CD4-positive, alpha-beta T cell (primary cell): ENCODE results near the gene CDK6. TPM values are rescaled to one million over a fixed set of nuclear protein-coding genes. Genes with fewer than 3 reads are reported as not detected.

ENCODE experiments used
- ATAC-seq: fragments of 200-7000 bp; cut with Tn5 transposase; one replicate; pipeline ENCODE4 v1.10.0; 2022; ENCODE audit warnings: mild to moderate bottlenecking; ENCODE audit not compliant: poor library complexity
- CTCF ChIA-PET: fragments of 350-600 bp; sonication (Branson Sonifier 250); formaldehyde crosslinking; loops from one replicate; lab custom pipeline; 2021; ENCODE audit warnings: antibody characterized with exemption, inconsistent platforms; lab: Charles Lee
- POLR2A ChIA-PET: fragments of 350-600 bp; sonication (Branson Sonifier 250); formaldehyde crosslinking; loops from one replicate; lab custom pipeline; 2021; ENCODE audit warnings: antibody characterized with exemption, inconsistent platforms; lab: Charles Lee
- DNase-seq, 14 experiments: peaks; one replicate each; pipeline ENCODE4 v3.0.0-alpha.2; 2013 to 2020; ENCODE audit warnings: mixed read lengths in 2 of 14
- H3K27ac ChIP-seq, 2 donors: one replicate each; pipeline versions ENCODE4 v1.5.1 to v1.7.0; 2013; ENCODE audit warnings: low read length in 2 of 2, low read depth in 1 of 2, mild to moderate bottlenecking in 1 of 2
- H3K27me3 ChIP-seq, 2 experiments: 1 replicate in 1 of 2; 2 replicates in 1 of 2; pipeline versions ENCODE4 v1.6.1 to v1.7.0; 2013; ENCODE audit warnings: low read length in 2 of 2, control low read depth in 1 of 2, mild to moderate bottlenecking in 1 of 2, moderate library complexity in 1 of 2; ENCODE audit not compliant: insufficient read depth in 2 of 2, control insufficient read depth in 1 of 2
- H3K36me3 ChIP-seq: one replicate; pipeline ENCODE4 v1.6.1; 2013; ENCODE audit warnings: low read length, control low read depth; ENCODE audit not compliant: insufficient read depth
- H3K4me1 ChIP-seq: one replicate; pipeline ENCODE4 v1.6.1; 2013; ENCODE audit warnings: low read length, control low read depth; ENCODE audit not compliant: insufficient read depth
- H3K4me3 ChIP-seq: one replicate; pipeline ENCODE4 v1.5.1; 2013; ENCODE audit warnings: mild to moderate bottlenecking, low read length, moderate library complexity
- H3K9me3 ChIP-seq, 2 experiments: 1 replicate in 1 of 2; 2 replicates in 1 of 2; pipeline versions ENCODE4 v1.6.1 to v1.7.0; 2013; ENCODE audit warnings: low read length in 2 of 2, mild to moderate bottlenecking in 2 of 2, control low read depth in 1 of 2, moderate library complexity in 1 of 2; ENCODE audit not compliant: control insufficient read depth in 1 of 2, insufficient read depth in 1 of 2
- H3K27ac Mint-ChIP-seq: one replicate; pipeline ENCODE4 v1.8.0; 2020; ENCODE audit warnings: mixed read lengths
- H3K27me3 Mint-ChIP-seq: one replicate; pipeline ENCODE4 v1.8.0; 2021; ENCODE audit warnings: mixed read lengths
- H3K36me3 Mint-ChIP-seq: one replicate; pipeline ENCODE4 v1.8.0; 2021; ENCODE audit warnings: low read depth, mixed read lengths
- H3K4me1 Mint-ChIP-seq: one replicate; pipeline ENCODE4 v1.8.0; 2021; ENCODE audit warnings: low read depth, mixed read lengths
- H3K4me3 Mint-ChIP-seq: one replicate; pipeline ENCODE4 v1.8.0; 2020; ENCODE audit warnings: mild to moderate bottlenecking, mixed read lengths
- H3K9me3 Mint-ChIP-seq: one replicate; pipeline ENCODE4 v1.8.0; 2020; ENCODE audit warnings: mixed read lengths
- intact Hi-C, 2 experiments: fragments of 100-400 bp; cut with DNase I in 1 of 2; cut with micrococcal nuclease in 1 of 2; formaldehyde crosslinking; loops; one replicate each; pipeline versions ENCODE4 v1.15.1 to v1.9.0; 2023 to 2025; cut with DNase I, micrococcal nuclease
- total RNA-seq, 174 experiments: library from RNA in 2 of 174; stranded (reverse) in 2 of 174; gene quantifications; one replicate each; pipeline ENCODE4 v1.2.3 and lab custom pipeline; 2021 to 2026
- TF ChIP-seq, protein P1 (sequence below): fragments of 200-600 bp; IDR thresholded peaks from one replicate; pipeline ENCODE4 v1.8.0; 2022; ENCODE audit warnings: antibody characterized with exemption, mild to moderate bottlenecking

CDK6 gene
- total RNA-seq, 2 experiments from 2014 or later = 13.0 to 13.7 TPM

DNA sequence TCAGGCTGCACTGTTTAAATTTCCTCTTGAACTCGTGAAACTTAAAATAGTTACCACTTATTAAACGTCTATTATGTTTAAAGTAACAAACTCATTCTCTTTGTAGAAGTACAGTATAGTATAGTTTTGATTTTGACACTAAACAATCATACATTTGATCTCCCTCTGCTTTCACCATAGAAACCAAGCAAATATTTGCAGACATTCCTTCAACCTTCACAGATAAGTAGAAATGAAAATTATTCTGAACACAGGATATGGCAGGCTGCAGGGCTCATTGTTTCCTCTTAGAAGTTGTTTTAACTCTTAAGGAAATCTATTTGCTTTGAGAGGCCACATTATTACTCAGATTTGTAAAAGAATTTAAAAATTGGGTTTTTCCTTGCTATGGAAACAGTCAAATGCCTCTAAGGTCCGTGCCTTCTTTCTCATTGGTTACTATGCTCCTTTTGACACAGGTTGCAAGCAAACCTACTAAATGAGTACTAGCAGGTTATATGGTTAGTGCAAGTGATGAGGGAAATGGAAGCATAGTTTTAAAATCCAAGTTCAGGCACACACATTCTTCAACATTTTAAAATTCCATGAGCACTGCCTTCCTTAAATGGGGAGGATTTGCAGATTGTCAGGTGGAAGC is 153.4 kb downstream of the CDK6 start:
- intact Hi-C loops = no loop called here
- Histone ChIP-seq H3K27ac (peak overlapping the region; percentile 38 to 64), H3K4me3 (no peak overlapping the region), H3K27me3 (no peaks in the 10 kb centered on the region), H3K9me3 (no peaks in the 10 kb centered on the region), H3K36me3 (no peaks in the 10 kb centered on the region), H3K4me1 (peaks cover 46% of the 10 kb centered on the region)
- H3K27ac Mint-ChIP-seq = peak overlapping the region; percentile 62
- H3K4me3 Mint-ChIP-seq = peak overlapping the region; percentile 31
- ATAC-seq = peak; percentile 55
- ChIA-PET POLR2A (no interaction called here), CTCF (interaction anchor here (1.2 to 1.4 kb wide), 2 partner anchors 15 to 62 kb away, joined by 3 to 5 read pairs; no protein-coding TSS in a partner anchor)
- peak in 4 of 14 experiments; percentile 11 to 51 (median 38) for DNase-seq
- peaks cover 4% of the 10 kb centered on the region for H3K36me3 Mint-ChIP-seq
- TF ChIP-seq, protein P1, sequence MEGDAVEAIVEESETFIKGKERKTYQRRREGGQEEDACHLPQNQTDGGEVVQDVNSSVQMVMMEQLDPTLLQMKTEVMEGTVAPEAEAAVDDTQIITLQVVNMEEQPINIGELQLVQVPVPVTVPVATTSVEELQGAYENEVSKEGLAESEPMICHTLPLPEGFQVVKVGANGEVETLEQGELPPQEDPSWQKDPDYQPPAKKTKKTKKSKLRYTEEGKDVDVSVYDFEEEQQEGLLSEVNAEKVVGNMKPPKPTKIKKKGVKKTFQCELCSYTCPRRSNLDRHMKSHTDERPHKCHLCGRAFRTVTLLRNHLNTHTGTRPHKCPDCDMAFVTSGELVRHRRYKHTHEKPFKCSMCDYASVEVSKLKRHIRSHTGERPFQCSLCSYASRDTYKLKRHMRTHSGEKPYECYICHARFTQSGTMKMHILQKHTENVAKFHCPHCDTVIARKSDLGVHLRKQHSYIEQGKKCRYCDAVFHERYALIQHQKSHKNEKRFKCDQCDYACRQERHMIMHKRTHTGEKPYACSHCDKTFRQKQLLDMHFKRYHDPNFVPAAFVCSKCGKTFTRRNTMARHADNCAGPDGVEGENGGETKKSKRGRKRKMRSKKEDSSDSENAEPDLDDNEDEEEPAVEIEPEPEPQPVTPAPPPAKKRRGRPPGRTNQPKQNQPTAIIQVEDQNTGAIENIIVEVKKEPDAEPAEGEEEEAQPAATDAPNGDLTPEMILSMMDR = no peak
- no peaks in the 10 kb centered on the region for H3K9me3 Mint-ChIP-seq
- H3K4me1 Mint-ChIP-seq = peaks cover 67% of the 10 kb centered on the region
- no peaks in the 10 kb centered on the region for H3K27me3 Mint-ChIP-seq

DNA sequence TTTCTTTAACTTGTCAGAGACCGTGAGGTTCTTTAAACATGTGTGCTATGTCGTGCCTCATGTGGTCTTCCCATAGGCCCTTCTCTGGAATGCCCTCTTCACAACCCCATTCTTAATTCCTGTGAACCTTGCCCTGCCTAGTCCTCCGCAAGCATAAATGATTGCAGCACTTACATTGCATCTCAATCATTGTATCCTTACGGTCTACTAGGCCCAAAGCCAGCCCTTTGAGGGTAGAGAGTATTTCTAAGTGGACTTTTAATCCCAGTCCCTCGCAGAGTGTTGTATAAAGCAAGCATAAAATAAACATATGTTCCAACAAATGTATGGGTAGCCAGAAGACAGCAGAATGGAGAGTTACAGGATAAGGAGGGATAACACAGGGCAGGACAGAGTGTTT is 154.0 kb downstream of the CDK6 start:
- Histone ChIP-seq H3K9me3 (no peaks in the 10 kb centered on the region), H3K27me3 (no peaks in the 10 kb centered on the region), H3K4me1 (peaks cover 46% of the 10 kb centered on the region), H3K36me3 (no peaks in the 10 kb centered on the region), H3K27ac (peak overlapping the region; percentile 30 to 64), H3K4me3 (no peak overlapping the region)
- POLR2A ChIA-PET = interaction anchor here (0.8 kb wide), 1 partner anchor 8 kb away, joined by 3 read pairs; no protein-coding TSS in a partner anchor
- peak overlapping the region; percentile 62 for H3K27ac Mint-ChIP-seq
- no peak for DNase-seq
- no peaks in the 10 kb centered on the region for H3K9me3 Mint-ChIP-seq
- intact Hi-C loops = no loop called here
- H3K4me3 Mint-ChIP-seq = no peak overlapping the region
- H3K27me3 Mint-ChIP-seq = no peaks in the 10 kb centered on the region
- no peak for ATAC-seq
- H3K4me1 Mint-ChIP-seq = peaks cover 67% of the 10 kb centered on the region
- H3K36me3 Mint-ChIP-seq = peaks cover 4% of the 10 kb centered on the region
- TF ChIP-seq, protein P1 = no peak
- CTCF ChIA-PET = no interaction called here

DNA sequence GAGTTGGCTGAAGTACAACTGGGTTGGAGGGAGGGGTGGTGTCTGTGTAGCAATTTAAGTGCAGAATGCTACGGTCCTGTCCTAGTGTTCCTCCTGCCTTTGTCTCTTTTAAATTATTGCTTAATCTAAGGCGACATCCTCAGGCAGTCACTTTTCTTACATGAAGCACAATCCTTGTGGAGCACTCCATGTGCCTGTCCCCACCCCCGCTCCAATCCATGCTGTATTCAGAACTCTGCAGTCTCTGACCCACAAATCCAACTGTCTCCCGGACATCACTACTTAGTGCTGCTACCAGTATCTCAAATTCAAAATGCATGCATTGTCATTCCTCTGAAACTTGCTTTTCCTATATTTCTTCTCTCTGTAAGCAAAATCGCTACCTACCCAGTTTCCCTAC is 154.7 kb downstream of the CDK6 start:
- Mint-ChIP-seq H3K27ac (no peak overlapping the region), H3K27me3 (no peaks in the 10 kb centered on the region), H3K9me3 (no peaks in the 10 kb centered on the region), H3K4me1 (peaks cover 67% of the 10 kb centered on the region), H3K36me3 (peaks cover 4% of the 10 kb centered on the region), H3K4me3 (no peak overlapping the region)
- ChIA-PET POLR2A (interaction anchor here (0.8 kb wide), 1 partner anchor 9 kb away, joined by 3 read pairs; no protein-coding TSS in a partner anchor), CTCF (interaction anchor here (0.7 kb wide), 1 partner anchor 151 kb away, joined by 3 read pairs; no protein-coding TSS in a partner anchor)
- intact Hi-C loops = no loop called here
- Histone ChIP-seq H3K27ac (no peak overlapping the region), H3K27me3 (no peaks in the 10 kb centered on the region), H3K4me3 (no peak overlapping the region), H3K4me1 (peaks cover 46% of the 10 kb centered on the region), H3K36me3 (no peaks in the 10 kb centered on the region), H3K9me3 (no peaks in the 10 kb centered on the region)
- TF ChIP-seq, protein P1 = no peak
- DNase-seq (no peak), ATAC-seq (no peak)
